Vagina (tissue), 2 donors: ENCODE data around the gene ZNF784.

Source experiments
- CTCF ChIP-seq, 3 experiments: fragments of 450-650 bp in 2 of 3; fragments of 200-600 bp in 1 of 3; sonication (generic) in 1 of 3; IDR thresholded peaks; one replicate each; pipeline ENCODE4 v1.5.1; 2017 to 2019; ENCODE audit warnings: antibody characterized with exemption in 3 of 3, mild to moderate bottlenecking in 2 of 3, moderate library complexity in 2 of 3
- POLR2A ChIP-seq, 2 donors: fragments of 450-650 bp; IDR thresholded peaks; one replicate each; pipeline ENCODE4 v1.6.1; 2017; ENCODE audit warnings: antibody characterized with exemption in 2 of 2, mild to moderate bottlenecking in 2 of 2, moderate library complexity in 2 of 2
- POLR2AphosphoS5 ChIP-seq, 2 donors: sonication (generic); formaldehyde crosslinking; IDR thresholded peaks; one replicate each; pipeline ENCODE4 v1.9.0; 2017; ENCODE audit warnings: antibody characterized with exemption in 2 of 2, mild to moderate bottlenecking in 2 of 2, low read depth in 1 of 2; ENCODE audit not compliant: insufficient read depth in 1 of 2

- TF ChIP-seq POLR2A (IDR thresholded peaks at IDR 0.05) (no peak), CTCF (IDR thresholded peaks at IDR 0.05) (no peak), POLR2AphosphoS5 (IDR thresholded peaks at IDR 0.05; ENCODE audit: insufficient read depth in 1 of 2, low read depth in 1 of 2) (no peak)
Measured at GRCh38 chr19:55655648-55656040, 31.3 kb upstream of the ZNF784 start.
